ENCODE measurements around the gene ABCB4. TPM values are rescaled to one million over a fixed set of nuclear protein-coding genes. Genes with fewer than 3 reads are reported as not detected.

Gene ABCB4
- total and polyA plus RNA-seq, 2 experiments from 2014 or later, result 1.2 to 1.5 TPM

GRCh38 chr7:87380905-87381304 is 94.6 kb downstream of the ABCB4 start (continued):
- no peak for TF ChIP-seq ZNF462 (CRISPR knock-in tag; IDR thresholded peaks at IDR 0.05)

- Histone ChIP-seq H3K36me3 (ENCODE audit: insufficient read depth) (no peaks in the 10 kb centered on the region), H3K27me3 (ENCODE audit: insufficient read depth) (no peaks in the 10 kb centered on the region), H3K27ac (ENCODE audit: low read depth) (no peak overlapping the region), H2AFZ (no peak overlapping the region), H3K4me2 (no peak overlapping the region), H4K20me1 (replicated peaks; ENCODE audit: insufficient read depth) (no peaks in the 10 kb centered on the region), H3K9me2 (ENCODE audit: insufficient read depth) (no peaks in the 10 kb centered on the region), H3K4me1 (ENCODE audit: insufficient read depth) (no peaks in the 10 kb centered on the region), H3K4me3 (no peak overlapping the region), H3K79me2 (replicated peaks; ENCODE audit: insufficient read depth) (no peaks in the 10 kb centered on the region), H3F3A (replicated peaks; ENCODE audit: low read depth) (no peaks in the 10 kb centered on the region)
- DNase-seq (ENCODE audit: low spot score) (no peak), ATAC-seq (no peak)
- no peak overlapping the region for H3K27ac Mint-ChIP-seq
- H3K27me3 Mint-ChIP-seq (ENCODE audit: insufficient read depth, low read depth, poor library complexity), result no peaks in the 10 kb centered on the region
- H3K9me3 Mint-ChIP-seq, result no peaks in the 10 kb centered on the region
- no peaks in the 10 kb centered on the region for H3K4me1 Mint-ChIP-seq
- H3K4me3 Mint-ChIP-seq, result no peak overlapping the region
- no peaks in the 10 kb centered on the region for H3K36me3 Mint-ChIP-seq (ENCODE audit: low read depth)
- TF ChIP-seq EZH2phosphoT487 (IDR thresholded peaks at IDR 0.05; ENCODE audit: unreplicated experiment) (no peak), ETS1 (IDR thresholded peaks at IDR 0.05) (no peak), CREB1 (CRISPR knock-in tag; IDR thresholded peaks at IDR 0.05; ENCODE audit: low read depth) (no peak), ZNF462 (CRISPR knock-in tag; IDR thresholded peaks at IDR 0.05) (no peak), EZH2 (IDR thresholded peaks at IDR 0.05; ENCODE audit: low read depth, unreplicated experiment) (no peak), ZNF114 (CRISPR knock-in tag; IDR thresholded peaks at IDR 0.05) (no peak), STAT1 (IDR thresholded peaks at IDR 0.05; ENCODE audit: unreplicated experiment) (no peak)
These were observed 99.6 kb downstream of the ABCB4 start for GRCh38 chr7:87375662-87376435.

All from GM23338 (cell line).